Memory B cell (primary cell): Measurements from ENCODE around the gene MEX3B.

Experiments
- ATAC-seq: fragments of 150-1000 bp; cut with Tn5 transposase; 2 replicates; pipeline ENCODE4 v1.10.0; 2021; ENCODE audit warnings: low read depth, mild to moderate bottlenecking, moderate library complexity
- DNase-seq, 2 donors: peaks; one replicate each; pipeline ENCODE4 v3.0.0; 2022; ENCODE audit warnings: low spot score in 2 of 2
- H3K27ac Mint-ChIP-seq: one replicate; pipeline ENCODE4 v1.8.0; 2022; ENCODE audit warnings: mild to moderate bottlenecking, moderate library complexity, mixed read lengths
- H3K27me3 Mint-ChIP-seq: one replicate; pipeline ENCODE4 v1.8.0; 2022; ENCODE audit warnings: mixed read lengths
- H3K36me3 Mint-ChIP-seq: one replicate; pipeline ENCODE4 v1.8.0; 2022; ENCODE audit warnings: mild to moderate bottlenecking, mixed read lengths
- H3K4me1 Mint-ChIP-seq: one replicate; pipeline ENCODE4 v1.8.0; 2022; ENCODE audit warnings: mixed read lengths
- H3K4me3 Mint-ChIP-seq: one replicate; pipeline ENCODE4 v1.8.0; 2022; ENCODE audit warnings: mild to moderate bottlenecking, moderate library complexity, mixed read lengths
- H3K9me3 Mint-ChIP-seq: one replicate; pipeline ENCODE4 v1.8.0; 2022; ENCODE audit warnings: mixed read lengths

Gene MEX3B

DNA sequence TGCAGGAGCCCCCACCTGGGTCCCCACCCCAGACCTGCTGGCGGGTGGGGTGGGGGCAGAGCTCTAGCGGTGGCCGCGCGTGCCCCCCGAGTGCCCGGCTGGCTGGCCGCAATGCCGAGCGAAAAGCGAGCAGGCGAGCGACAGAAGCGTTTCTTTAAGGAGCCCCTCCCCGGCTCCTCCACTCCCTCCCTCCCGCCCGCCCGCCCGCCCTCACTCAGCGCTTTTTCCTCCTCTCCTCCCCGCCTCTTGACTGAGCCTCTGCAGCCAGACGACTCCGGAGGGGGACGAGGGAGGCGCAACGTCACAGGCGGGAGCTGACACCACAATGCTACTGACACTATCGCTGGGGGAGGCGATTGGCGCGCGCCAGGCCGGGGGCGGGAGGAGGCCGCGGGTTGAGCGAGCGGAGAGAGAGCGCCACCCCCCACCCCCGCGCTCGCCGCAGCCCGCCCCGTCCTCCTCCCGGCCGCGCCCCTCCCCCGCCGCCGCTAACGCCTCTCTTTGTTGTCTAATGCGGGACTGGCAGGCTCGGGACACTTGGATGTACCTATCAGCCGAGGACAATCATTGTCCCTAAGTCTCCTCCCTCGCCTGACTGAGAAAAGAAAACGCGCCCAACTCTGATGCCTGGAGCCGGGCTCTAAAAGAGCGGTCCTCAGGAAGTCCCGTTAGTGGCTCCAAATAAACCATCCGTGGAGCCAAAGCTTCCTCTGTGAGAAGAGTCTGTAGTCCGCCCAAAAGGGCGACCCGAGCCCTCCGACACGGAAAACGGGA lies at the start of gene MEX3B:
Gene MEX3B, minus strand, starts transcription at position 127 of the 774 bp plus-strand sequence. CDS start 313 bp downstream, outside the sequence.
- ATAC-seq = peak; percentile 28
- H3K27me3 Mint-ChIP-seq = peaks cover 11% of the 10 kb centered on the region

DNA sequence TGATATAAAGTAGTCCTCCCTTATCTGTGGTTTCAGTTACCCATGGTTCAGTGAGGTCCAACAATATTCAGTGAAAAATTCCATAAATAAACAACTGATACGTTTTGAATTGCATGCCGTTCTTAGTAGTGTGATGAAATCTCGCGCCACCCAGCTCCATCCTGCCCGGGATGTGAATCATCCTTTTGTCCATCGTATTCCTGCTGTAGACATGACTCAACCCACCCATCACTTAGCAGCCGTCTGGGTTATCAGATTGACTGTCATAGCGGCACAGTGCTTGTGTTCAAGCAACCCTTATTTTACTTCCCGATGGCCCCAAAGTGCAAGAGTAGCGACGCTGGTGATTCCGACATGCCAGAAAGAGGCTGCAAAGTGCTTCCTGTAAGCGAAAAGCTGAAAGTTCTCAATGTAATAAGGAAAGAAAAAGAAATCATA lies 48.0 kb upstream of the MEX3B start:
- H3K27me3 Mint-ChIP-seq = peaks cover 2% of the 10 kb centered on the region
- H3K9me3 Mint-ChIP-seq = peaks cover 2% of the 10 kb centered on the region
- DNase-seq (no peak), ATAC-seq (no peak)
- no peaks in the 10 kb centered on the region for H3K36me3 Mint-ChIP-seq
- no peak overlapping the region for H3K4me3 Mint-ChIP-seq
- H3K4me1 Mint-ChIP-seq = no peaks in the 10 kb centered on the region
- H3K27ac Mint-ChIP-seq = no peak overlapping the region

More for the DNA sequence above, at the start of gene MEX3B:
- H3K27ac Mint-ChIP-seq = peak within 1 kb of the TSS; percentile 47
- peaks cover 2% of the 10 kb centered on the region for H3K36me3 Mint-ChIP-seq
- H3K9me3 Mint-ChIP-seq = no peaks in the 10 kb centered on the region
- peak within 1 kb of the TSS; percentile 86 for H3K4me3 Mint-ChIP-seq
- H3K4me1 Mint-ChIP-seq = peaks cover 3% of the 10 kb centered on the region
- peak; percentile 21 to 30 for DNase-seq

DNA sequence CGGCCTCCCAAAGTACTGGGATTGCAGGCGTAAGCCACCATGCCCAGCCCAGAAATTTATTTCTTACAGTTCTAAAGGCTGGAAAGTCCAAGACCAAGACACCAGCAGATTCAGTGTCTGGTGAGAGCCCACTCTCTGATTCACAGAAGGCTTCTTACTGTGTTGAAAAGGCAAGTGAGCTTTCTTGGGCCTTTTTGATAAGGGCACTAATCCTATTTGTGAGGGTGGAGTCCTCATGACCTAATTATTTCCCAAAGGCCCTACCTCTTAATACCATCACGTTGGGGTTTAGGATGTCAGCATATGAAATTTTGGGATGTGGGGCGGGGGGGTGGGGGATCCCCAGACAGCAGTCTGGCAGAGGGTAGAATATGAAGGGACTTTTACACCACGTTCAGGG lies 47.5 kb upstream of the MEX3B start:
- H3K9me3 Mint-ChIP-seq = peaks cover 2% of the 10 kb centered on the region
- H3K27ac Mint-ChIP-seq = no peak overlapping the region
- no peaks in the 10 kb centered on the region for H3K4me1 Mint-ChIP-seq
- DNase-seq (no peak), ATAC-seq (no peak)
- H3K4me3 Mint-ChIP-seq = no peak overlapping the region
- peaks cover 2% of the 10 kb centered on the region for H3K27me3 Mint-ChIP-seq
- H3K36me3 Mint-ChIP-seq = no peaks in the 10 kb centered on the region

DNA sequence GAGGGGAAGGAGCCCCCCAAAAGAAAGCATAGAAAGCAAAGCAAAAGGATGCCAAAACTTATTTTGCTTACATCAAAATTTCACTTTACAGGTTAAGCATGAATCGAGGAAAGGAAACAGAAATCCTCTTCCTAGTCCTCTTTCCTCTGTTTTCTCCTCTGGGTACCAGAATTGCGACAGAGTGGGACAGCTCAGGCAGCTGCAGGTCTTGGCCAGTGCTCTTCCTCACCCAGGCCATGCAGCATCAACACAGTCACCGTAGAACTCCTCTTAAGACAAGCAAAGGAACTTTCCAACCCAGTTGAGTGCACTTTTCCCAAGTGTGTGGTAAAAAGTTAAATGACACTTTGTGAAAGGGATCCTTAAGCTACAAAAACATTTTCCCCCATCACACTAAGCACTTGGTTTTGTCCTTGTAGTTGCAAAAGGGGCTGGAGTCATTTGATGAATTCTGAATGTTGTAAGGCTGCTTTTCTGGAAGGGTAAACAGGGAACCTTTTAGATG lies 45.9 kb upstream of the MEX3B start:
- Mint-ChIP-seq H3K36me3 (no peaks in the 10 kb centered on the region), H3K9me3 (peaks cover 2% of the 10 kb centered on the region), H3K4me1 (no peaks in the 10 kb centered on the region), H3K27ac (no peak overlapping the region), H3K4me3 (no peak overlapping the region), H3K27me3 (peaks cover 4% of the 10 kb centered on the region)
- no peak for ATAC-seq
- DNase-seq = no peak

DNA sequence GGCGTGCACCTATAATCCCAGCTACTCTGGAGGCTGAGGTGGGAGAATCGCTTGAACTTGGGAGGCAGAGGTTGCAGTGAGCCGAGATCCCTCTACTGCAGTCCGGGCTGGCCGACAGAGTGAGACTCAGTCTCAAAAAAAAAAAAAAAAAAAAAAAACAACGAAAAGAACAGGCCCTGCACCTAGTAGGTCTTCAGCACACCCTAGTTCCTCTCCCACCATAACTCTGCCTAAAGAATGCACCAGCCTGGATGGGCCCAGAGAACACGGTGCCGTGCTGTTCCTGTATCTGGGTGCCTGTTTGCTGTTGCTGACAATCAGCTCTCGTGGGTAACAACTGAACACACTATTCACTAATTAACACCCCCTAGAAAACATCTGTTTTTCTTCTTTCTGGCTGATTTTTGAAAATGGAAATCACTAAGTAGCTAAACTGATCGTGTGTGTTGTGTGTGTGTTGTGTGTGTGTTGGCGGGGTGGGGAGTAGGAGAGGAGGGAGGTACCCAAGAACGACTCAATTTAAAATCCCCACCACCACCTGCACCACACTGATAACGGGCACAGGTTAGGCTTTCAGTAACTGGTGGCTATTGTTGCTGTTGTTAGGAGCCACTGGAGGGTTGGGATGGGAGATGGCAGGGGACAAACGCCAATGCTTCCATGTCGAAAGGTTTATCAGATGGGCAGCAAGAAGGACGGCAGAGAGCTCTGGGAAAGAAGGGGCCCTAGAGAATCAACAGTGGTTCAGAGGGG lies 40.6 kb upstream of the MEX3B start:
- DNase-seq (no peak), ATAC-seq (no peak)
- no peaks in the 10 kb centered on the region for H3K36me3 Mint-ChIP-seq
- H3K4me1 Mint-ChIP-seq = no peaks in the 10 kb centered on the region
- H3K27me3 Mint-ChIP-seq = peaks cover 11% of the 10 kb centered on the region
- H3K4me3 Mint-ChIP-seq = no peak overlapping the region
- no peaks in the 10 kb centered on the region for H3K9me3 Mint-ChIP-seq
- H3K27ac Mint-ChIP-seq = no peak overlapping the region

DNA sequence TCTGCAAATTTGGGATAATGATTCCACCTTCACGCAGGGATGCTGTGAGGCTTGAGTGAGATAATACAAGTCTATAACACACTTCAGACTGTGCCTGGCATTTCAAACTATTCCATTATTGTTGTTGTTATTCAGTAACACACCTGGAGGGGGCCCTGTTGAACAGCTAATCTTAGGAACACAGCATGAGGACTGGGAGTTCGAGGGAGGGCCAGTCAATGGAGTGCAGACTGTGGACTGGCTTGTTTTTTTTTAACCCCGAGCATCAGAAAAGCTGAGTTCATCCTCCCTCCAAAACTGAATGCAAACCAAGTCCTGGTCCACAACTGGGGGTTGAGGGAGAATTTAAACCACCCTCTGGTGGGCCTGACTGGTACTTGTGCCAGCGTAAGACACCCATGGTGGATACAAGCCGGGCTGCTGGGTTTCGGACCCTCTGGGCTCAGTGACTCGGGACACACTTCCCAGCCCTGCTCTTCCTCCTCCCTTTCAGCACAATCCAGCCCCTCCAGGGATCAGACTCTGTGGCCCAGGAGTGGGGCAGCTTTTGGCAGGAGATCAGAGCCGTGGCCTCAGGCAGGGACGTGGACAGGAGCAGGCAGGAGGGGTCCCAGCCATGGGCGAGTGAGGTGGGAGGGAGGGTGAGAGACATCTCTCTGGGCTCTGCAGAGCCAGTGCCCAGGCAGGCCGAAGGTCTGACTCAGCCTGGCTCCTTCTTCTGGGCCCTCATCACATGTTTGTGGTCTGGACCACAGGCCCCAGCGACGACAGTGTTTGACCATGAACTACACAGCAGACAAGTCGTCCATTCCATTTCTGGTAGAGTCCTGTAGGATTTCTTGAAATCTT lies 36.3 kb upstream of the MEX3B start:
- DNase-seq (no peak), ATAC-seq (no peak)
- Mint-ChIP-seq H3K4me1 (no peaks in the 10 kb centered on the region), H3K27me3 (peaks cover 20% of the 10 kb centered on the region), H3K36me3 (no peaks in the 10 kb centered on the region), H3K27ac (no peak overlapping the region), H3K9me3 (no peaks in the 10 kb centered on the region), H3K4me3 (no peak overlapping the region)

DNA sequence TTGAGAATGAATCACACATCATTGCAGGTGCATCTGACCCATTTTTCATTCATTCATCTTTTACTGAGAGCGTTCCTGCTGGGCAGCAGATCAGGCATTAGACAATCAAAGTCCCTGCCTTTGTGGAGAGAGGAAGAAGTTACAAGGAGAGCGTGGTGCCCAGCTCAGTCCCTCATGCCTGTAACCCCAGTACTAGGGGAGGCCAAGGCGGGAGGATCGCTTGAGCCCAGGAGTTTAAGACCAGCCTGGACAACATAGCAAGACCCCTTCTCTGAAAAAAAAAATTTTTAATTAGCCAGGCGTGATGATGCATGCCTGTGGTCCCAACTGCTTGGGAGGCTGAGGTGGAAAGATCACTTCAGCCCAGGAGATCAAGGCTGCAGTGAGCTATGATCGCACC lies 35.0 kb upstream of the MEX3B start:
- Mint-ChIP-seq H3K27me3 (peaks cover 20% of the 10 kb centered on the region), H3K4me3 (no peak overlapping the region), H3K36me3 (no peaks in the 10 kb centered on the region), H3K27ac (no peak overlapping the region), H3K9me3 (no peaks in the 10 kb centered on the region), H3K4me1 (no peaks in the 10 kb centered on the region)
- ATAC-seq (no peak), DNase-seq (no peak)

DNA sequence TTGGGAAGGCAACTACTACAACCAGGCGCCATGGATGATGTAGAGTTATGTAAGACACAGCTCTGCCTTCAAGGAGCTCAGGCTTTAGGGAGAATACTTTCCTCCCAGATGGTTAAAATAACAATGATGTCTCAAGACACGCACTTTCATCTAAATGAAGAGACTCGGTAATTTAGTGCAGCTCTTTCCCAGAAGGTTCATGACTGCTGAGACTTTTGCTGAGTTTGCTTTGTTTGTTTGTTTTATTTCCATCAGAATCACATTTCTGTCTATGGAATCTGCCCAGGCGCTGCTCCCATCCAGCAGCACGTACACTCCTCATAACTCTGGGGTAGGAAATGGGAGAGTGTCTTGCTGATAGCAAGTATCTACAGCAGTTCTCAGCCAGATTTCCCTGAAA lies 33.9 kb upstream of the MEX3B start:
- no peak overlapping the region for H3K27ac Mint-ChIP-seq
- H3K27me3 Mint-ChIP-seq = peaks cover 20% of the 10 kb centered on the region
- H3K36me3 Mint-ChIP-seq = no peaks in the 10 kb centered on the region
- no peak overlapping the region for H3K4me3 Mint-ChIP-seq
- H3K4me1 Mint-ChIP-seq = no peaks in the 10 kb centered on the region
- ATAC-seq = no peak
- DNase-seq = no peak
- H3K9me3 Mint-ChIP-seq = no peaks in the 10 kb centered on the region

DNA sequence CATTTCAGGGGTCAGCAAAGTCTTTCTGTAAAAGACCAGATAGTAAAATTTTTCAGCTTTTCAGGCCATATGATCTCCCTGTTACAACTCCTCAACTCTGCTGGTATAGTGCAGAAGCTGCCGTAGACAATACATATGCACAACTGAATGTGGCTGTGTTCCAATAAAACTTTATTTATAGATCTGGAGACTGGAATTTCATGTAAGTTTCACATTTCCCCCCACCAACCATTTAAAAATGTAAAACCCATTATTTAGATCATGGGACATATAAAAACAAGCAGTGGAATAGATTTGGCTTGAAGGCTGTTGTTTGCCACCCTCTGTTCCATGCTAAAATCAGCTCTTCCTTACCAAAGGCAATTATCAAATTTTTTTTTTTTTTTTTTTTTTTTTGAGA lies 28.8 kb upstream of the MEX3B start:
- Mint-ChIP-seq H3K27me3 (peaks cover 15% of the 10 kb centered on the region), H3K27ac (no peak overlapping the region), H3K4me1 (no peaks in the 10 kb centered on the region), H3K4me3 (no peak overlapping the region), H3K36me3 (no peaks in the 10 kb centered on the region), H3K9me3 (no peaks in the 10 kb centered on the region)
- no peak for DNase-seq
- no peak for ATAC-seq

DNA sequence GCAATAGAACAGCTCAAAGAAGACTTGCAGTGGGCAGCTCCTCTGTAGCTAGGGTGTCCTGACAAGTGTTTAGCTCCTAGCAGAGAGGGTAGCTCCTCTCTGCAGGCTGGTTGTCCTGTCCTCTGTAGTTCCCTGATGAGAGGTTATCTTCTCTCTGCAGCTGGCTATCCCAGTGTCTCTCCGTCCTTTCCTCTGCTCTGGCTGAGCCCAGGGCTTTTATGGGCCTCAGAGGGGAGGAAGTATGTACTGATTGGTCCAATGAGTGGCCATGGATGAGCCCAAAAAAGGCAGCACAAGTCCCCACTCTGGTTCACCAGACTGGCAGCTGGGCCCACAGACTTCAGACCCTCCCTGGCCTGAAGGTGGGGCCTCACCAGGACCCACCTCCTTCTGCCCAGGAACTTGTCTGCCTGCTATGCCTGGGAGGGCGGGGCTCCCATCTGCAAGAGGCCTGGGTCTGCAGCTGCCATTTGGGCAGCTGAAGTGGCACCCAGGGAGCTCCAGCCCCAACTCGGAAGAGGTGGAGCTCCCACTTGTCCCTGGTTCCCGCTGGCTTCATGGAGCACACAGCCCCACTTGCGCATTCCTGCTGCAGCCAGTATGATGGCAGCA lies 27.2 kb upstream of the MEX3B start:
- Mint-ChIP-seq H3K4me3 (no peak overlapping the region), H3K27me3 (peaks cover 13% of the 10 kb centered on the region), H3K9me3 (no peaks in the 10 kb centered on the region), H3K36me3 (no peaks in the 10 kb centered on the region), H3K27ac (no peak overlapping the region), H3K4me1 (no peaks in the 10 kb centered on the region)
- no peak for DNase-seq
- ATAC-seq = no peak

DNA sequence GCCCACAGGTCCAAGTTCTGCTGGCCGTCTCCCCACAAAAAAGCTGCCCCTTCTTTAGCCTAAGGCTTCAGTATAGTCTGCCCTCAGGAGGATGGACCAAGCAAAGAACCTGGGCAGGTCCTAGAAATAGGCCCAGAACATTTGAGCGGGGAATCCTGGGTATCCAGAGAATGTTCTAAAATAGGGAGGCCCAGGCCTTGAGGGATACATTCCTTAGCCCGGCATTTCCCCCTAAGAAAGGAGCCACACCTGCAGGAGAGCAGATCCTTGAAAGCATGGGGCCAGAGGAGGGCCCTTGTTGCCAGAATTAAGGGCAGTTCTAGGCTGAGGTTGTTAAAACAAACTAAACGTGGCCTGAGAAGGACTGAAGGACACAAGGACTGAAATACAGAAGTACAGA lies 20.6 kb upstream of the MEX3B start:
- H3K27ac Mint-ChIP-seq = no peak overlapping the region
- peaks cover 24% of the 10 kb centered on the region for H3K27me3 Mint-ChIP-seq
- no peaks in the 10 kb centered on the region for H3K4me1 Mint-ChIP-seq
- no peak overlapping the region for H3K4me3 Mint-ChIP-seq
- DNase-seq (no peak), ATAC-seq (no peak)
- no peaks in the 10 kb centered on the region for H3K9me3 Mint-ChIP-seq
- no peaks in the 10 kb centered on the region for H3K36me3 Mint-ChIP-seq

DNA sequence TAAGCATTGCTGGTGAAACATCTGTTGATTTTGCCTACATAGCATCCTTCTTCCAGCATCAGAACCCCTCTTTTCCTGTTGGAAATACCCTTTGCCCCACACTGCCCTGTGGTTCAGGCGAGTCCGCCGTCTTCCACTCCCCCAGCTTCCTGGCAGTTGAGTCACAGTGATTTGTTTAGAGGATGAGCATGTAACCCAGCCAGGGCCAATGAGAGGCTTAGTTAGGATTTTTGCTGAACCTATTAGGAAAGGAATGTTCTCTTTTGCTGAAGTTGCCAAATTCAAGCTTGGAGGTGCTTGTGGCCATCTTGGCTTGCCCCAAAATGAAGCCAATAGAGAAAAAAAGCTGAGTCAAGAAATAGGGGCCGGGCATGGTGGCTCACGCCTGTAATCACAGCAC lies 19.0 kb upstream of the MEX3B start:
- no peaks in the 10 kb centered on the region for H3K9me3 Mint-ChIP-seq
- H3K27ac Mint-ChIP-seq = no peak overlapping the region
- H3K4me1 Mint-ChIP-seq = peaks cover 3% of the 10 kb centered on the region
- ATAC-seq = no peak
- no peaks in the 10 kb centered on the region for H3K36me3 Mint-ChIP-seq
- peaks cover 24% of the 10 kb centered on the region for H3K27me3 Mint-ChIP-seq
- DNase-seq = no peak
- H3K4me3 Mint-ChIP-seq = no peak overlapping the region

DNA sequence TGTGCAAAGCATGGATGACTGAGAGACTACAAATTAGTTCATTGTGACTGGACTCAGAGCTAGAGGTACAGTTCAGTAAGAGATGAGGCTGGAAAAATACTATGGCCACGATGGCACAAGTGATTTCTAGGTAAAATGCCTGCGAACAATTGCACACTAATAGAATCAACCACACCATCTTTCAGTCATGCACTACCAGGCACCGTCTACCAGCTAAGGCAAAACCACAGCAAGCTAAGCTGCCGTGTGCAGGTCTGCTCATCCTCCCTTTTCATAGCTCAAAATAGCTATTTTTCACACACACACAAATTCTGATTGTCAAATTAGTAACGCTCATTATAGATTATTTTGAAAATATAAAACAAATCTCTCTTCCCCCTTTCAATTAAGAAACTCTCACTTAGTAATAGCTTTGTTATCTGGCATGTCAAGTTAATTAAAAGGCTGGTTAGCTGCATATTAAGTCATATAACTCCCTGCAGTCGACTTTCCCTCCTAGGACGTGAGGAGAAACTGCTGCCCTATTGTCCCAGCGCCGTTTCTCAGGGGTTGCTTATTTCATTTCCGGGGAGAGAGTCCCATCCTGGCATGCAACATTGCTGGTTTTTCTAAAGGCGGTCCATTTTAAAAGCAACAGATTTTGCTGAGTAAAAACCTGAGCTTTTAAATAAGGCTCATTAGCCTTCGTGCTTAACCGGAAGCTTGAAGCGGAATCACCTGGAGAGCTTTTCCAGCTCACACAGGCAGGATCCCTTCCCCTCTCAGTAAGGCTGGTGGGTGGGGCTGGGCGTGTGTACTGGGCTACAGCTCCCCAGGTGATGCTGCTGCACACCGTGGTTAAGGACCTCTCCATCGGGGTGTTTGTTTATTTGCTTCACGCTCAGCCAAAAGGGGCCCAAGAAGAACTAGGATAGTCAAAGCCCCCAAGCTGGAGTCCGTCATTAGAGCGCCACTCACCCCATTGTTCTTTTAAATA lies 16.9 kb upstream of the MEX3B start:
- H3K4me3 Mint-ChIP-seq = no peak overlapping the region
- H3K4me1 Mint-ChIP-seq = peaks cover 5% of the 10 kb centered on the region
- ATAC-seq (no peak), DNase-seq (no peak)
- H3K9me3 Mint-ChIP-seq = no peaks in the 10 kb centered on the region
- H3K36me3 Mint-ChIP-seq = no peaks in the 10 kb centered on the region
- no peak overlapping the region for H3K27ac Mint-ChIP-seq
- H3K27me3 Mint-ChIP-seq = peaks cover 35% of the 10 kb centered on the region
